Adipocyte (in vitro differentiated cells): ENCODE results near the gene GALE.

Source experiments
- DNase-seq: peaks from one replicate; pipeline ENCODE4 v3.0.0-alpha.2; 2015; ENCODE audit warnings: low read depth
- H3K27me3 ChIP-seq: replicated peaks from 2 replicates; pipeline ENCODE4 v1.7.0; 2013; ENCODE audit warnings: mild to moderate bottlenecking, low read length, moderate library complexity; ENCODE audit not compliant: control insufficient read depth, insufficient read depth
- H3K36me3 ChIP-seq: 2 replicates; pipeline ENCODE4 v1.7.0; 2013; ENCODE audit warnings: low read length, mild to moderate bottlenecking, moderate library complexity; ENCODE audit not compliant: control insufficient read depth, insufficient read depth, severe bottlenecking
- H3K4me1 ChIP-seq: 2 replicates; pipeline ENCODE4 v1.7.0; 2013; ENCODE audit warnings: mild to moderate bottlenecking, low read length, moderate library complexity; ENCODE audit not compliant: control insufficient read depth, insufficient read depth
- H3K4me3 ChIP-seq: 2 replicates; pipeline ENCODE4 v1.7.0; 2013; ENCODE audit warnings: mild to moderate bottlenecking, low read length, moderate library complexity
- H3K9ac ChIP-seq: 2 replicates; pipeline ENCODE4 v1.7.0; 2013; ENCODE audit warnings: mild to moderate bottlenecking, low read length, moderate library complexity
- H3K9me3 ChIP-seq: 2 replicates; pipeline ENCODE4 v1.7.0; 2013; ENCODE audit warnings: mild to moderate bottlenecking, low read length, moderate library complexity; ENCODE audit not compliant: control insufficient read depth

GALE gene

DNA sequence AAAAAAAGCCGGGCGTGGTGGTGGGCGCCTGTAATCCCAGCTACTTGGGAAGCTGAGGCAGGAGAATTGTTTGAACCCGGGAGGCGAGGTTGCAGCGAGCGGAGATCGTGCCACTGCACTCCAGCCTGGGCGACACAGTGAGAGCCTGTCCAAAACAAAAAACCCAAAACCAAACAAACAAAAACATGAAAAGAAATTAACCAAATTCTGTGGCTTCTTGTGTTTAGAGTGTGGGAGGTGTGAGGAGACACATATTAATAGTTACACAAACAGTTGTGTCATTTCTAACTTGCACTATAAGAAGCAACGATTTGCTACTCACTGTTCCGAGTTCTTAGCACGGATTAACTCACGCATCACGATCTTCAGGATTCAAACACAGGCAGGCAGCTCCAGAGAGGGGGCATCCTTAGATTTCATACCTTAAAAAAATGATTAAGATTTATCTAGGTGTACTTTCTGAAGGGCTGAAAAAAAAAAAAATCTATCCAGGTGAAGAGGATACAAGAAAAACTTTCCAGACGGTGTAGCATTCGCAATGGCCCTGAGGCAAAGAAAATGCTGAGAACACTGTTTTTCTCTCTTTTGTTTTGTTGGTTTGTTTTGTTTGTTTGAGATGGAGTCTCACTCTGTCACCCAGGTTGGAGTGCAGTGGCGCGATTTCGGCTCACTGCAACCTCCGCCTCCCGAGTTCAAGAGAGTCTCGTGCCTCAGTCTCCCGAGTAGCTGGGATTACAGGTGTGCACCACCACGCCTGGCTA, 25.4 kb upstream of the GALE start:
- Histone ChIP-seq H3K36me3 (no peaks in the 10 kb centered on the region), H3K4me3 (peak overlapping the region; percentile 99), H3K9ac (peak overlapping the region; percentile 100), H3K27me3 (no peaks in the 10 kb centered on the region), H3K4me1 (peaks cover 16% of the 10 kb centered on the region), H3K9me3 (no peaks in the 10 kb centered on the region)
- DNase-seq: no peak

DNA sequence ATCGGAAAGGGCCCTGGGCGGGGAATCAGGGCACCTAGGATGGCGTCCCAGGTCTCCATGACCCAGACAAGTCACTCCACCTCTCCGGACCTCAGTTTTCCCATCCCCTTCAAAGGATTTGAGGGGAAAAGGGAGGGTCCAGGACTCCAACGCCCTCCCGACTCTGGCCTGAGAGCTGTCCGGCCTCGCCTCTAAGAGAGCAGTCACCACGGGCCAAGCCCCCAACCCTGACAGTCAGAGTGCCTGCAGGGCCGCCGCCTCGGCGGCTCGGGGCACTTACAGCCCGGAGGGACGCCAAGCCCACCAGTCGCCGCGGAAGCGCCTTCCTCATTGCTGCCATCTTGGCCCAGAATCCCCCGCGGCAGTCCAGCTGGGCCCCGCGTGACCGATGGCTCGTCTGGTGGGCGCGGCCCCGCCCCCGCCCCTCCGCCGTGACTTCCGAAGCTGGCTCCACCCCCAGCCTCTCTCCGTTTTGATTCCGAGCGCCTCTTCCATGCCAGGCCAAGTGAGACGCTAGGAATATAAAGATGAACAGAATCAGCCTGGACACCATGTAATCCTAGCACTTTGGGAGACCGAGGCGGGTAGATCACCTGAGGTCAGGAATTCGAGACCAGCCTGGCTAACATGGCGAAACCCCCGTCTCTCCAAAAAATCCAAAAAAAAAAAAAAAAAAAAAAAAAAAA, 24.7 kb upstream of the GALE start, which contains the start of gene HMGCL:
HMGCL (minus strand) TSS at position 354 of the 686 bp plus-strand sequence; CDS start at position 340, 14 bp downstream.
- H3K4me3 ChIP-seq: peak within 1 kb of the TSS; percentile 99
- no peaks in the 10 kb centered on the region for H3K36me3 ChIP-seq
- peak; percentile 97 for DNase-seq
- H3K9ac ChIP-seq: peak within 1 kb of the TSS; percentile 100
- H3K9me3 ChIP-seq: no peaks in the 10 kb centered on the region
- no peaks in the 10 kb centered on the region for H3K27me3 ChIP-seq
- peaks cover 16% of the 10 kb centered on the region for H3K4me1 ChIP-seq

DNA sequence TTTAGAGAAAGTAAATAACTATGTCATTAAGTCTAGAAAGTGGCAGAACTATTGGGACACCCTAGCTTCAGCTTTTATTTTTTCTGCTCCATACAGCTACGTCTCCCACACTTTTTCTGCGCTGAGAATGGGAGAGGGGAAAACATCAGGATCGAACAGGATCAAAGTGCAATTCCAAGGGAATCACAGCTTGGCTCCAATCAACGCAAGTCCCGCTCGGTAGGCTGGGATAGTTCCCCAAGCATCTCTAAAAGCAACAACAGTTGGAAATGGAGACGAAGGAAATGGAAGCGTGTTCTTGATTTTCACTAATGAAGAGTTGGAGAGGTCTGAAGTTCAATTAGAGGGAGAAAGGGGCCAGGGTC, 24.1 kb upstream of the GALE start:
- DNase-seq: no peak
- Histone ChIP-seq H3K36me3 (peaks cover 2% of the 10 kb centered on the region), H3K9ac (peak overlapping the region; percentile 100), H3K27me3 (no peaks in the 10 kb centered on the region), H3K4me3 (peak overlapping the region; percentile 99), H3K4me1 (peaks cover 16% of the 10 kb centered on the region), H3K9me3 (no peaks in the 10 kb centered on the region)

DNA sequence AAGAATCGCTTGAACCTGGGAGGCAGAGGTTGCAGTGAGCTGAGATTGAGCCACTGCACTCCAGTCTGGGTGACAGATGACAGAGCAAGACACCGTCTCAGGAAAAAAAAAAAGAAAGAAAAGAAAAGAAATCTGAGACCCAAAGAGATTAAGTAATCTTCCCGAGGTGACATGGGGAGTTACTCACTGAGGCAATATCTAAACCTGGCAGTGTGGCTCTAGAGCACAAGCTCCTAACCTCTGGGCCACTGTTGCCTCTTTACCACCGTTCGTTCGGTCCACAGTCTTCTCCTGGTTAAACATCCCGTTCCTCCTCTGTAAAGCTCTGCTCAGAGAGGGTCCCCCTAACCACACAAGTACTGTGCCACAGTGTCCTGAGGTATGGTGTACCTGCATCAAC, 23.2 kb upstream of the GALE start:
- no peak for DNase-seq
- Histone ChIP-seq H3K36me3 (peaks cover 8% of the 10 kb centered on the region), H3K4me3 (peak overlapping the region; percentile 99)

DNA sequence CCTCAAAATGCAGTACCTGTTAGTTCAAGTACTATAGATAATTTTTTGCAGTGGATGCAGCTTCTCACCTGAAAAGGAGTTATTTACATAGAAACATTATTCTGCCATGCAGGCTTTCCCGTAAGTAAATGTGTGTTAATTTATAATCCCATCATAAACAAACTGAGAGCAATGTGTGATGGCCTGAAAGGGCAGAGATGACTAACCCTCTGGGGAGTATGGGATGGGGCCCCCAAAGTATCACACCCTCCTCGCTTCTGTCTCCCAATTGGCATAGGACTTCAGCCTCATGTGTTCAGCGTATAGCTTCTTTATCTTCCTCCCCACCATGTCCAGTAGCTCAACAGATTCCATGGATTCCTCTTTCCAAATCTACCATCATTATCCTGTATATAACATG, 17.1 kb upstream of the GALE start:
- DNase-seq: no peak
- Histone ChIP-seq H3K4me1 (no peaks in the 10 kb centered on the region), H3K4me3 (no peak overlapping the region), H3K9ac (no peak overlapping the region), H3K9me3 (no peaks in the 10 kb centered on the region), H3K36me3 (peaks cover 59% of the 10 kb centered on the region), H3K27me3 (no peaks in the 10 kb centered on the region)

More for the DNA sequence above, 23.2 kb upstream of the GALE start:
- H3K27me3 ChIP-seq: no peaks in the 10 kb centered on the region
- H3K4me1 ChIP-seq: peaks cover 16% of the 10 kb centered on the region
- no peak overlapping the region for H3K9ac ChIP-seq
- H3K9me3 ChIP-seq: no peaks in the 10 kb centered on the region

DNA sequence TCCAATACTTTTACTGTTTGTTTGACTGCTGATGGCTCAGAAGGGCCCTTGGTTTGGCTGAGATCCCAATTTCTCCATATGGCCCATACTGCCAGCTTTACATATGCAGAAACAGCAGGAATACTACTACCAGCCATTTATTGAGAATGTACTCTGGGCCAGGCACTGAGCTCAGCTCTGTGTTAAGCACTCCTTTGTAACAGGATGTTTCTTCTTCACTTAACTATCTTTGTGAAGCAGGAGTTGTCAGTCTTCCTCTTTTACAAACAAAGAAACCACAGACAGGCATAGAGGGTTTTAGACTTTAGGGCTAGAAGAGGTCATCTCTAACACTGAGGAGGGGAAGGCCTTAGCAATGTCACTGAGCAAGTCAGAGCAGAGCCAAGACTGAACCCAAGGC, 16.4 kb upstream of the GALE start:
- Histone ChIP-seq H3K9ac (no peak overlapping the region), H3K9me3 (no peaks in the 10 kb centered on the region), H3K27me3 (no peaks in the 10 kb centered on the region), H3K4me3 (no peak overlapping the region), H3K4me1 (no peaks in the 10 kb centered on the region), H3K36me3 (peaks cover 66% of the 10 kb centered on the region)
- no peak for DNase-seq

DNA sequence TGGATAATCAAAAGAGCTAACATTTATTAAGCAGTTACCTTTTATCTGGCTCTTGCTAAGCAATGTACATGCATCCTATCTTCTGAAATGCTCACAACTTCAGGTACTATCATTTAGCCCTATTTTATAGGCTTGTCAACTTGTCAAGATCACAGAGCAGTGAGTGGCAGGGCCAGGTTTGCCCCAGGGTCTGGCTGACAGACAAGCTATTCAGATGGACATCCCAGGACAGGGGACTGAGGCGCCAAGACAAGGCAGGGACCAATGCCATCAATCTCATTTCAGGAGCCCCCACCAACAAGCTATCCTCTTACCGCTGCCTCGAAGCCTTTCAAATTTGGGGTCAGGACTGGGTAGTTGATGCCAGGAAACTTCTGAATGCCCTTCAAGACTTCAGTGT, 15.8 kb upstream of the GALE start:
- H3K4me3 ChIP-seq: no peak overlapping the region
- DNase-seq: no peak
- no peaks in the 10 kb centered on the region for H3K9me3 ChIP-seq
- H3K27me3 ChIP-seq: no peaks in the 10 kb centered on the region
- no peak overlapping the region for H3K9ac ChIP-seq
- H3K4me1 ChIP-seq: no peaks in the 10 kb centered on the region
- peaks cover 72% of the 10 kb centered on the region for H3K36me3 ChIP-seq

DNA sequence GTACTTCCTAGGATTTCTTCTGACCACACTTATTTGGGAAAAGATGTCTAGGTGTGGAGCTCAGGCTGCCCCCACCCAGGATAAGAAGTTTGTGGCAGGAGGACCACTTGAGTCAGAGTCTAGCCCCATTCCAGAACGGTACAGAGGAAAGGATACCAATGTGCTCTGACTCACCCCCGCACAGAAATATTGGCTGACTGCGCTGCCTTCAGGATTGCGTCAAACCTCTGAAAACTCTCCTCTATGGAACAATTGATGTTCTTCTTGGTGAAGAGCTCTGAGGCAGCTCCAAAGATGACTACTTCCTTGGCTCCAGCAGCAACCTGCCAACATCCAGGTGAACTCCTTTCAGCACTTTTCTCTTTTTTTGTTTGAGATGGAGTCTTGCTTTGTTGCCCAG, 13.5 kb upstream of the GALE start:
- Histone ChIP-seq H3K27me3 (no peaks in the 10 kb centered on the region), H3K9ac (no peak overlapping the region), H3K4me3 (no peak overlapping the region), H3K36me3 (peaks cover 68% of the 10 kb centered on the region), H3K9me3 (no peaks in the 10 kb centered on the region), H3K4me1 (no peaks in the 10 kb centered on the region)
- DNase-seq: no peak

DNA sequence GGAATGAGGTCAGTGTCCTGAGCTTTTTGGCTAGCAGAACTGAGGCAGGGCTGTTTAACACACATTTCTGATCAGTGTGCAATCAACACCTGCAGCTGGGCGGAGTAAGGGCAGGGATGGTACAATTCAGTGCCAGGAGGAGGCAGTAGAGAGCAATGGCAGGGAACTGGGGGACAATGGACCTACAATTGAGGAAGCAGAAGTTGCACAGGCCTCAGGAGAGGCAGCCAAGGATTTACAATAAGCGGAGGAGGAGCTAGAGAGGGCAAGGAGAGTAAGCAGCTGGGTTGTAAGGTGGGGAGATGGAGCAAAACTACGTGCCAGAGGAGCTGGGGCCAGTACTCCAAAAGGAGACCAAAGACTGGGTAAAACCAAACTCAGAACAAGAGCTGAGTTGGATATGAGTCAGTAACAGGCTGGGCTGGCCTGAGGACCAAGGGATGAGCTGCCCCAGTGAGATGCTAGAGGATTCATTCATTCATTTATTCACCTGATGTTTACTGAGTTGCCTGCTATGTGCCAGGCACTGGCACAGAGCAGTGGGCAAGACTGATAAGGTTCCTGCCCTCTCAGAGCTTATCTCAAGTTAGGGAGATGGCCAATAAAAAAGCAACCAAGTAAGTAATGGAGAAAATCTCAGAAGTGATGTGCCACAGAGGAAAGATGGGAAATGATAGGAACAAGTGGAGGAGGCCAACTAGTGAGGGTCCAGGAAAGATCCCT, 10.4 kb upstream of the GALE start:
- H3K9me3 ChIP-seq: no peaks in the 10 kb centered on the region
- peaks cover 54% of the 10 kb centered on the region for H3K36me3 ChIP-seq
- H3K4me3 ChIP-seq: no peak overlapping the region
- peak; percentile 45 for DNase-seq
- no peaks in the 10 kb centered on the region for H3K27me3 ChIP-seq
- no peak overlapping the region for H3K9ac ChIP-seq
- no peaks in the 10 kb centered on the region for H3K4me1 ChIP-seq

DNA sequence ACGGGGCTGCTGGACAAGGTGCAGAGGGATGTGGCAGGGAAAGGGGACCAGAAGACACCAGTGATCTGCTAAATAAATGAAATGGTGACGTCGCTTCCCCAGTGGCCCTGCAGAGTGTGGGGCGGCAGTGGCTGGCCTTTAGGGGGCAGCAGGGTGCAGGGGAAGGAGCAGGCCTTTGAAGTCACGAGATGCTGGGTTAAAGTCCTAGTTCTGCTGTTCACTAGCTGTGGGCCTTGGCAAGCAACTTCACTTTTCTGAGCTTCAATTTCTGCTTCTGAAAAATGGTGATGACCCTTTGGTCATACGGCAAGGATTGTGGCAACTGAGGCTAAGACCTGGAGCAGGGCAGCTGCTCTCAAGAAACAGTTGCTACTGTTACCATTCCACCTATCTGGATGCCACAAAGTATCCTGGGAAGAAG, 9.2 kb upstream of the GALE start:
- DNase-seq: peak; percentile 64
- H3K4me1 ChIP-seq: no peaks in the 10 kb centered on the region
- no peaks in the 10 kb centered on the region for H3K27me3 ChIP-seq
- no peak overlapping the region for H3K4me3 ChIP-seq
- H3K9me3 ChIP-seq: no peaks in the 10 kb centered on the region
- H3K9ac ChIP-seq: no peak overlapping the region
- peaks cover 47% of the 10 kb centered on the region for H3K36me3 ChIP-seq

DNA sequence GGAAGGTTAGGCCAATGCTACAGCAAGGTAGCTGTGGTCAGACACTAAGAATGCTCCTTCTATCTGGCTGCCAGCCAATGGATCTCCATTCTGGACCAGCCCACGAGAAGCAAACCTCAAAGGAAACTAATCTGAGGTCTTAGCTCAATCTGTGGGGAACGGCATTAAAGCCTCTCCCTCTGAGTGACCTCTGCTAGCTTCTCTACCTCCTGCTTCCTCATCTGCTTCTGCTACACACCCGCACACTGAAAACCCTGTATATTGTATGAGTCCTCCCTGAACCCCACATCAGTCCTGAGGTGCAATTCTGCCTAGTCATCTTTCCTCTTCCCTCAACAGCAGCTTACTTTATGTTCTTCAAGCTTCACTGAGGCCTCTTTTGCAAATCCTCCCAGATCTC, 6.9 kb upstream of the GALE start:
- no peaks in the 10 kb centered on the region for H3K27me3 ChIP-seq
- no peaks in the 10 kb centered on the region for H3K4me1 ChIP-seq
- H3K9me3 ChIP-seq: no peaks in the 10 kb centered on the region
- peaks cover 40% of the 10 kb centered on the region for H3K36me3 ChIP-seq
- H3K4me3 ChIP-seq: no peak overlapping the region
- no peak overlapping the region for H3K9ac ChIP-seq
- DNase-seq: no peak
